SJSA1 (cell line): Measurements from ENCODE around the gene DCP1B. TPM values are rescaled to one million over a fixed set of nuclear protein-coding genes. Genes with fewer than 3 reads are reported as not detected.

ENCODE experiments used
- DNase-seq, 2 experiments: peaks; one replicate each; pipeline ENCODE4 v3.0.0-alpha.2; 2015 to 2020; ENCODE audit warnings: low spot score in 2 of 2, low read depth in 1 of 2
- H3K27ac ChIP-seq: fragments of 250-450 bp; sonication (Bioruptor Pico); 2 replicates; pipeline ENCODE4 v1.5.1; 2020; ENCODE audit warnings: mild to moderate bottlenecking, moderate library complexity
- H3K27me3 ChIP-seq: fragments of 250-450 bp; sonication (Bioruptor Pico); replicated peaks from 2 replicates; pipeline ENCODE4 v1.5.1; 2020; ENCODE audit warnings: mild to moderate bottlenecking, moderate library complexity
- H3K36me3 ChIP-seq: fragments of 250-450 bp; sonication (Bioruptor Pico); 2 replicates; pipeline ENCODE4 v1.5.1; 2020; ENCODE audit warnings: mild to moderate bottlenecking
- H3K4me1 ChIP-seq: fragments of 250-450 bp; sonication (Bioruptor Pico); replicated peaks from 2 replicates; pipeline ENCODE4 v1.6.1; 2021; ENCODE audit warnings: mild to moderate bottlenecking
- H3K4me3 ChIP-seq: fragments of 250-450 bp; sonication (Bioruptor Pico); 2 replicates; pipeline ENCODE4 v1.5.1; 2020; ENCODE audit warnings: mild to moderate bottlenecking
- H3K9me3 ChIP-seq: fragments of 250-450 bp; sonication (Bioruptor Pico); replicated peaks from 2 replicates; pipeline ENCODE4 v1.5.1; 2020; ENCODE audit warnings: mild to moderate bottlenecking
- total RNA-seq: library from RNA; depleted of rRNA; stranded (reverse); fragments of >200 nt; shearing (Covaris generic); gene quantifications from 2 replicates; pipeline ENCODE4 v1.2.3, GENCODE V29; 2014; rRNA removed

DCP1B gene
- total RNA-seq, 1 experiment from 2014 or later: 17.8 TPM

- Histone ChIP-seq H3K27ac (no peak overlapping the region), H3K4me3 (no peak overlapping the region), H3K9me3 (no peaks in the 10 kb centered on the region), H3K36me3 (no peaks in the 10 kb centered on the region), H3K27me3 (peaks cover 24% of the 10 kb centered on the region; the same call in 1 of the 2 replicates), H3K4me1 (peaks cover 8% of the 10 kb centered on the region)
- DNase-seq: peak in 1 of 2 experiments; percentile 36
Observed at GRCh38 chr12:1913377-1914113, 90.7 kb downstream of the DCP1B start.

DNA sequence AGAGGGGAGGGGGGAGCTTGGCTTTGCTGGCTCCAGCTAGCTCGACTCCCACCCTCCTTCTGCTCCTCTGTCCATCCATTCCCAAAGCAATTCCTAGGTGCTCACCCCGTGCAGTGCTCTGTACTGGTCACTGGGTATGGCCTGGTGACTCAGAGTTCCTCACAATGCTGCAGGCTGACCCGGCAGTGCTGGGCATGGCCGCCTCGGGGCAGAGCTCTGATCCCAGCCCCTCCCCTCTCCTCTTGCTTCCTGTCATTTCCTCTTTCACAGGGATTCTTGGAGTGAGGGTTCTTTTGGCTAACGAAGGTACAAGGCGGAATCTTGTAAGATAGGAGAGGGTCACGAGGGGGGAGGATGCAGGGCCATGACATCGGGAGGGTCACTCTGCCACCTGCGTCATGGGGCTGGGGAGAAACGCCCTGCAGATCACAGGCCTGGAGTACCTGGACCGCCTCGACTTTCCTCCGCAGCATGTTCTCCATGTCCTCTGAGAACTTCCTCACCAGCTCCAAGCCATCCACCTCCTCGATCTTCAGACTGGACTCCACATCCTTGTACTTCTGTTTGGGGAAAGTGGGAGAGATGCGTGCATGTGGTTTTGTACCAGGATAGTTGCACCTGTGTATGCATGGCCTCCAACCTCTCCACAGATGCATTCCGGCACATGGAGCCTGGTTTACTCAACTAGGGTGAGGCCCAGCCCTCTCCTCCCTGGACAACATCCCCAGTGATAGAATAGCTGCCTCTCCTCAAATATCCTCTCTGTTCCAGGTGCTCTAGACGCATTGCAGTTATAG is 91.5 kb downstream of the DCP1B start:
- Histone ChIP-seq H3K27ac (no peak overlapping the region), H3K4me1 (peaks cover 8% of the 10 kb centered on the region), H3K36me3 (no peaks in the 10 kb centered on the region), H3K4me3 (no peak overlapping the region), H3K9me3 (no peaks in the 10 kb centered on the region), H3K27me3 (peaks cover 19% of the 10 kb centered on the region; the same call in 1 of the 2 replicates)
- DNase-seq: peak; percentile 32 to 64

- no peaks in the 10 kb centered on the region for H3K9me3 ChIP-seq
- H3K36me3 ChIP-seq: no peaks in the 10 kb centered on the region
- H3K27ac ChIP-seq: no peak overlapping the region
- peaks cover 10% of the 10 kb centered on the region; the same call in 1 of the 2 replicates for H3K27me3 ChIP-seq
- no peak for DNase-seq
- H3K4me1 ChIP-seq: peaks cover 8% of the 10 kb centered on the region
- no peak overlapping the region for H3K4me3 ChIP-seq
Observed at GRCh38 chr12:1911598-1912575, 92.4 kb downstream of the DCP1B start.

GRCh38 chr12:1910468-1910867 is 93.8 kb downstream of the DCP1B start:
- H3K27me3 ChIP-seq: peaks cover 3% of the 10 kb centered on the region; the same call in 1 of the 2 replicates
- no peaks in the 10 kb centered on the region for H3K9me3 ChIP-seq
- no peak overlapping the region for H3K27ac ChIP-seq

DNA sequence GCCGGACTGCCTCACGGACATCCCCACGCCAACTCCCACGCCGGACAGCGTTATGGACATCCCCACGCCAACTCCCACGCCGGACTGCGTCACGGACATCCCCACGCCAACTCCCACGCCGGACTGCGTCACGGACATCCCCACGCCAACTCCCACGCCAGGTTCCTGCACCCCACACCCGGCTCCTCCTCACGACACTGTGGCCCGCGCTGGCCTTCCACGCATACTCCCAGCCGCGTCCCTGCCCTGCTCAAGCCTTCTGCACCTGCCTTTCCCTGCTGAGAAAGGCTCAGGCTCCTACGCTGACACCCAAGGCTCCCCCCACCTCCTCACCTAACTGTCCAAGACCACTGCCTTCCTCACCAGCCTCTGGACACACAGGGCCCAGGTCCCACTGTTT is 95.5 kb downstream of the DCP1B start:
- Histone ChIP-seq H3K27me3 (no peaks in the 10 kb centered on the region), H3K9me3 (peaks cover 7% of the 10 kb centered on the region), H3K4me3 (no peak overlapping the region), H3K27ac (no peak overlapping the region), H3K4me1 (peaks cover 8% of the 10 kb centered on the region), H3K36me3 (no peaks in the 10 kb centered on the region)
- peak in 1 of 2 experiments; percentile 38 for DNase-seq

More at GRCh38 chr12:1910468-1910867, 93.8 kb downstream of the DCP1B start:
- Histone ChIP-seq H3K36me3 (no peaks in the 10 kb centered on the region), H3K4me3 (no peak overlapping the region), H3K4me1 (peaks cover 8% of the 10 kb centered on the region)
- DNase-seq: no peak

- Histone ChIP-seq H3K27me3 (no peaks in the 10 kb centered on the region), H3K36me3 (no peaks in the 10 kb centered on the region), H3K9me3 (peaks cover 11% of the 10 kb centered on the region), H3K27ac (no peak overlapping the region), H3K4me3 (no peak overlapping the region), H3K4me1 (peaks cover 8% of the 10 kb centered on the region)
- DNase-seq: peak in 1 of 2 experiments; percentile 44
Observed at GRCh38 chr12:1907652-1908611, 96.3 kb downstream of the DCP1B start.

DNA sequence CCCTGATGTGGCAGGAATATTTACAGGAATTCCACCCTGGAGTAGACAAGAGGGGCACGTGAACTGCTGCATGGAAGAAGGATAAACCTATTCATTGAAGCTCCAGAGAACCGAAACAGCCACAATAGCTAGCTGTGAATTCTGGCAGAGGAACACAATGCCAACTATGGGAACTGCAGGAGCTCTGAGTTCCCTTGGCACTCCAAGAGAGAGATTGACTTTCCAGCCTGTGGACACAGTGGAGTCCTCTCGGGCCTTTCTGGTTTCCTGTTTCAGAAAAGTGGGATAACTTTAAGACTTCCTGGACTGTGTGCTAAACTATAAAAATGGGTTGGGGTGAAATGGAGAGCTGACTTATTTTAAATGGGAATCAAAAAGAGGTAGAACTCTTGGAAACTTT is 97.7 kb downstream of the DCP1B start:
- no peak overlapping the region for H3K4me3 ChIP-seq
- H3K27ac ChIP-seq: no peak overlapping the region
- no peaks in the 10 kb centered on the region for H3K4me1 ChIP-seq
- no peaks in the 10 kb centered on the region for H3K36me3 ChIP-seq
- H3K27me3 ChIP-seq: no peaks in the 10 kb centered on the region
- no peak for DNase-seq
- peaks cover 13% of the 10 kb centered on the region for H3K9me3 ChIP-seq

- Histone ChIP-seq H3K27me3 (no peaks in the 10 kb centered on the region), H3K27ac (no peak overlapping the region), H3K9me3 (peaks cover 13% of the 10 kb centered on the region), H3K36me3 (no peaks in the 10 kb centered on the region), H3K4me3 (no peak overlapping the region), H3K4me1 (no peaks in the 10 kb centered on the region)
- DNase-seq: no peak
Observed at GRCh38 chr12:1904875-1905274, 99.4 kb downstream of the DCP1B start.

GRCh38 chr12:1896964-1897363 is 107.3 kb downstream of the DCP1B start:
- Histone ChIP-seq H3K4me1 (no peaks in the 10 kb centered on the region), H3K4me3 (no peak overlapping the region), H3K36me3 (no peaks in the 10 kb centered on the region), H3K27ac (no peak overlapping the region), H3K27me3 (peaks cover 11% of the 10 kb centered on the region), H3K9me3 (no peaks in the 10 kb centered on the region)
- DNase-seq: no peak

Other genes with a start within 250 kb of the DCP1B start
- gene LRTM2, start 183.9 kb downstream of the DCP1B start, total RNA-seq: not detected in 2 replicates
- gene CACNA2D4, start 85.8 kb downstream of the DCP1B start, total RNA-seq: not detected in 2 replicates
- 6.1 and 17.0 TPM in 2 replicates for gene CACNA1C, start 48.5 kb upstream of the DCP1B start, total RNA-seq